CD1c-positive myeloid dendritic cell (primary cell): ENCODE data around the gene SACM1L.
"Not testable (repeated sequence)": the region's sequence is repeated elsewhere in the genome, so short reads cannot be mapped to it uniquely, and the experiment has no call there.

Source experiments
- DNase-seq: peaks from one replicate; pipeline ENCODE4 v3.0.0-alpha.2; 2016; ENCODE audit errors: extremely low spot score

Gene SACM1L

GRCh38 chr3:45741247-45741646 is 52.1 kb downstream of the SACM1L start:
- no peak for DNase-seq

GRCh38 chr3:45741742-45742460 is 52.7 kb downstream of the SACM1L start:
- peak; percentile 21 for DNase-seq

DNA sequence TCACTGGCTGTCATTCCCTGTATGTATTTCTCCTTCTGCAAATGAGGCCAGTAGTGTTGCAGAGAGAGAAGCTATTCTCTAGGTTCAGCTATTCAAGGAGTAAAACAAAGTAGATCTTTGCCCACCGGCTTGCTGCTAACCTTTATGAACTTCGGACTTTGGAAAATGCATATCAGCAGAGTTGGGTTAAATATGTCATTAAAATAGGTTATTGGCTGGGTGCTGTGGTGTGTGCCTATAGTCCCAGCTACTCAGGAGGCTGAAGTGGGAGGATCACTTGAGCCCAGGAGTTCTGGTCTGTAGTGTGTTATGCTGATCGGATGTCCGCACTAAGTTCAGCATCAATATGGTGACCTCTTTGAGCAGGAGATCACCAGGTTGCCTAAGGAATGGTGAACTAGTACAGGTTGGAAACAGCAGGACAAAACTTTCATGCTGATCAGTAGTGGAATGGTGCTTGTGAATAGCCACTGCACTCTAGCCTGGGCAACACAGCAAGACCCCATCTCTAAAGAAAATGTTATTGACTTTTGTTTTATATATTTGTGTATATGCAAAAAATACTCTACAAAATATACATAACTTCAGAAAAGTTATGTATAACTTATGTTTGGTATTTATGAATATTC is 53.4 kb downstream of the SACM1L start:
- DNase-seq, result no peak

DNA sequence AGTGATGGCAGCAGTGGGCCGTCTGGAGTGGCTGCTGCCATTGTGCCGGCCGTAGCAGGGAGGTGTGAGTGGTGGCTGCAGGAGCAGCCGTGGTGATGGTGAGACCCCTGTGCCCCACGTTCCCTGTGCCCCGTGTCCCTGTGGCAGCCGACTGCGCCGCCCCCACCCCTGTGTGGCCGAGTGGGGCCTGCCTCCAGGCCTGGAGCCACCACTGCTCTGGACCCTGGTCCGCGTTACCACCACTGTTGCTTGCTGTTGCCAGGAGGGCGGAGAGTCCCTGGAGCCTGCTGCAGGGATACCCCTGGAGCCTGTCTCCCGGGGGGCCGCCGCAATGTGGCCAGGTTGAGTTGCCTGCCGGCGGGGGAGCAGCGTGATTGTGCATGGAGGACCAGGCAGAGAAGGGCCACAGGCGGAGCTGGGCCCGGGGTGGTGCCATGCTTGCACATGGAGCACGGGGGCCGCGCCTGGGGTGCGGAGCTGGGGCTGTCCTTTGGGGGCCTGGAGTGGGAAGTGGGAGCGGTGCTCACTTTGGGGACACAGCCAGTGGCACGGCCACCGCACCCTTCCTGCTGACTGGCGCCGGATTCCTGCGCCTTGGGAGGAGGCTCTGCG is 57.1 kb downstream of the SACM1L start:
- DNase-seq, result no peak

DNA sequence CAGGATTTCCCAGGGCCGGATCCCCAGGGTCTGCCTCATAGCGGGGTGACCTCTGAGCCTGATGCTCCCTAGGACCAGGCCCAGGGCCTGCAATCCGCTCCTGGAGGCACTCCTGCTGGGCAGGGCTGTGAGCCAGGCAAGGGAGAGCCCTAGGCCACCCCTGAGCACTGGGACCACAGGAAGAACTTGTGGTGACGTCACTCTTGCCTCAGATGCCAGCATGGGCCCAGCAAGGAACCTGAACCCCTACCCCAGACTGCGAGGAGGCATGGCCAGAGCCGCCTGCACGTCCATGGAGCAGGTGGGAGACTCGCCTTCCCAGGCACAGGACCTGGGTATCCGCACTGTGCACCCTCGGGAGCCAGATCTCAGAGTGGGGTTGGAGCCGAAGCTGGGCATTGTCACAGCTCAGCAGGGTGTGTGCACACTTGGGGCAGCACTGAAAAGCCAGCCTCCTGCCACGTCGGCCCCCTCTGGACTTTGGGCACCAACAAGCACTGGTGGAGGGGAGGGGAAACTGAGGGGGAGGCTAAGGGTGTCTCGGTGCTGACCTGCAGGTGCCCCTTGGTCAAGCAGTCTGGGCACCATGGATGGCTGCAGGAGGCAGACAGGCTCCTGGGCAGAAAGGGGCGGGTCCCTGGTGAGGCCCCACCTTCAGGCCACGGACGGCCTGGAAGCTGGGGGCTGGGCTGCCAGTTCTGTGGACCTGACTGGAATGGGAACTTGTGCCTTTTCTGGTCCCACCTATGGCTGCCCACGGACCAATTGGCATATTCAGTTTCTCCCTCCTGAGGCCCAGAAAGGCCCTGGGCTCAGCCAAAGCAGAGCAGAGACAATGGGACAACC is 57.8 kb downstream of the SACM1L start:
- DNase-seq, result no peak

DNA sequence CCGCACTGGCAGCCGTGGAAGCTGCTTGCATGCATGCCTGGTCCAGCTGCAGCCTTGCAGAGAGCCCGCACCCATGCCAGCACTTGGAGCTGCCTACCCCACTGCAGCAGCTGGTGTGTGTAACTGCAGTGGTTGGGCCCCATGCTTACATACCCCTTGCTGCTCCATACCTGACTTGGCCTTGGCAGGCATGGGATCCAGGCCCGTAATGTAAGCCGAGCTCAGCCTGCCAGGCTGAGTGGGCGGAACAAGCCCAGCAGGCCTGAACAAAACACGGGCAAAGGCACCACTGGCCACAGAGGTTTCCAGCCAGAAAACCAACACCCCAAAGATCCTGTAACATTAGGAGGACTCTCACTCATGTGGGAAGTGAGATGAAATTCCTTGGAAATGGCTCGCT is 58.9 kb downstream of the SACM1L start:
- no peak for DNase-seq

DNA sequence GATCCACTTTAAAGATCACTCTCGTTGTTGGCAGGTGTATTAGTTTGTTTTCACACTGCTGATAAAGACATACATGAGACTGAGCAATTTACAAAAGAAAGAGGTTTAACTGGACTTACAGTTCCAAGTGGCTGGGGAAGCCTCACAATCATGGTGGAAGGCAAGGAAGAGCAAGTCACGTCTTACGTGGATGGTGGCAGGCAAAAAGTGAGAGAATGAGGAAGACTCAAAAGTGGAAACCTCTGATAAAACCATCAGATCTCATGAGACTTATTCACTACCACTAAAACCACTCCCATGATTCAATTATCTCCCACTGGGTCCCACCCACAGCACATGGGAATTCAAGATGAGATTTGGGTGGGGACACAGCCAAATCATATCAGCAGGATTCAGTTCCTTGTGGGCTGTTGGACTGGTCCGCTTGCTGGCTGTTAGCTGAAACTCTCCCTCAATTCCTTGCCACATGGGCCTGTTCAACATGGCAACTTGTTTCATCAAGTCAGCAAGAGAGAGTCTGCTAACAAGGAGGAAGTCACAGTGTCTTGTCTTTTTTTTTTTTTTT is 59.9 kb downstream of the SACM1L start:
- DNase-seq, result not testable (repeated sequence)

GRCh38 chr3:45749880-45750279 is 60.7 kb downstream of the SACM1L start:
- DNase-seq, result no peak

GRCh38 chr3:45751537-45752242 is 62.5 kb downstream of the SACM1L start:
- DNase-seq, result no peak

DNA sequence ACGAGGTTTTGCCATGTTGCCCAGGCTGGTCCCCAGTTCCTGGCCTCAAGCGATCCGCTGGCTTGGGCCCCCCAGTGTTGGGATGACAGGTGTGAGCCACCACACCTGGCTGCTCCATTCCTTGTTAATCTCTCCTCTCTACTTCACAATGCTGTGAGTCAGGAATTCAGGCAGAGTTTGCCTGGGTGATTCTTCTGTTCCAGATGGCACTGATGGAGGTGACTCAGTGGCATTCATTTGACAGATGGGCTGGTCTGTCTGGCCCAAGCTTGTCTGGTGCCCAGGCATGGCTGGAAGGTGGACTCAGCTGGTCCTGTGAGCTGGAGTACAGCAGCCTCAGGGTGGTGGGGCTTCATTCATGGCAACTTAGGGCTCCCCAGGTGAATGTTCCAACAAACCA is 63.9 kb downstream of the SACM1L start:
- no peak for DNase-seq

GRCh38 chr3:45754461-45754860 is 65.3 kb downstream of the SACM1L start:
- no peak for DNase-seq

GRCh38 chr3:45756055-45756454 is 66.9 kb downstream of the SACM1L start:
- DNase-seq, result no peak

- not testable (repeated sequence) for DNase-seq
Measured at GRCh38 chr3:45757141-45757540, 67.9 kb downstream of the SACM1L start.

DNA sequence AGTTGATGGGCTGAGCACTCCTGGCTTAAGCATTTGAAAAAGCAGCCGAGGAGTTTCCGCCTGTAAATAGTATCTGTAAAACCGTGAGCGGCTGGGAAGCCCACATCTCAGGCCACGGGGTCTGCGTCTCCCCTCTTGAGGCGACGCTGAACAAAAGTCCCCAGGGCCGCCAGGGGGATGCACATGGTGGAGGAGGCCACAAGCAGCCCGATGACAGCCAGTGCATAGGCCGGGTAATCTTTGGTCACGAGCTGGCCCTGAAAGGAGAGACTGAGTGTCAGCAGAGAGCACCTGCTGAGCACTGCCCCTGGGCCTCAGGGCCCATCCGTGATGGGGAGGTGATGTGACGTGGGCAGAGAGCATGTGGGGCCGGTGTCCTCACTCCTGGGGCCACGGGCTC is 69.7 kb downstream of the SACM1L start:
- no peak for DNase-seq

GRCh38 chr3:45759851-45760250 is 70.7 kb downstream of the SACM1L start:
- DNase-seq, result no peak

DNA sequence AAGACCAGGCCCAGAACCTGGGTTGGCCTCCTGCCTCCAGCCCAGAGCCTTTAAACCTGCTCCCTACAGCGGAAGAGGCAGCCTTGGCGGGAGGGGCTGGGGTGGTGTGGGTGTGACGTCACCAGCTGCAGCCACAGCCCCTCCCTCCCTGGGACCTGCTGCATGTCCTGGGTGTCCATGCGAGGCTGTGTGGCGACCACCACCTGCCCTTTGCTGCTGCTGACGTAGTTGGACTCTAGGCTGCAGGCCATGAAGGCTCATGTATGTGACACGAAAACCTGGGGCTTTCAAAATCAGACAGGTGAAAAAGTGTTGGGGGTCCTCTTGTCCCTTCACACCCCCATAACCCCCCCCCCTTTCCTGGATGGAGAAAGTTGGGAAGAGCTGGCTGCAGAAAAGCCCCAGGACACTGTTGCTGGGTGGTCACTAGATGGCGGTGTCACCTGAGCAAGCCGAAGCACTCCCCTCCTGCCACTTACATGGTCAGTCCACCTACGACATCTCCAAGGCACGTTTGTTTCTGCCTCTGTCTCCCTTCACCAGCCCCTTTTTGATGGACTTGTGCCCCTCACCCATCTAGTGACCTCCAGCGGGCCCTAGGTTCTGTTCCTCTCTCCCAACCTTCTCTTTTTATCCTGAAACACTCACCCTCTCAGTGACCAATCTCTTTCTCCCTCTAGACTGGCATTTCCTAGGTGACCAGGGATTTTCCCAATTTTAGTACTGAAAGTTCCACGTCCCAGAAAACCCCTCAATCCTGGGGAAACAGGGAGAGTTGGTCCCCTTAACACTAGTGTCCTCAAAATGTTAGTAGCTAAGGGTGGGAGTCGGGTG is 71.9 kb downstream of the SACM1L start:
- peak; percentile 46 for DNase-seq

GRCh38 chr3:45761831-45762230 is 72.6 kb downstream of the SACM1L start:
- no peak for DNase-seq

DNA sequence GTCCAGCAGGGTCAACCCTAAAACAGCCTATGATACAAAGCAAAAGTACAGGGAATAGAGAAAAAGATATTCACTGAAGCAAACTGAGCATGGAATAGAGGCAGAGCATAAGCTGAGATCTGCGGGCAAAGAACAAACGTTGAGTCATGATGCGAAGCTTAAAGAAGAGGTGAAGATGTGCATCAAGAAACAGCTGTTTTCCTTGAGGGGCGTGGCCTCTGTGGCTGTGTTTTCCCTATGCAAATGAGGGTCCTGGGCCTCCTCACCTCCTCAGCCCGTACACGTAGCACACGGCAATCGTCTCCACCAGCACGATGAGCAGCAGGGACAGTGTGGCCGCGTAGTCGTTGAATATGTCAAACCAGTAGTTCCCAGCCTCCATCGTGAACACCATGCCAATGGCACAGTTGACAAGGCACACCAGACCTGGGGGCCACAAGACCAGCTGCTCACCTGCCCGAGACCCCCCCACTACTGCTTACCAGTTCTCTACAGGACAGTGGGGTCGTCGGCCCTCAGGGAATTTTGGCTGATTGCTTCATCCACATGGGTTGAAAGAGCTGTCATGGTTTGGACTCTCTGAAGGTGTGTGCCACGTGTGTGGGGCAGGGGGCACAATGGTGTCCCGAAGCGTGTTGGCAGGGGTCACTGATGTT is 73.6 kb downstream of the SACM1L start:
- DNase-seq, result no peak

- no peak for DNase-seq
Measured at GRCh38 chr3:45763303-45763675, 74.1 kb downstream of the SACM1L start.

- DNase-seq, result no peak
Measured at GRCh38 chr3:45765266-45765851, 76.2 kb downstream of the SACM1L start.
